ENCODE data around the gene TLE6.
"Not testable (repeated sequence)": the region's sequence is repeated elsewhere in the genome, so short reads cannot be mapped to it uniquely, and the experiment has no call there.

Gene TLE6

DNA sequence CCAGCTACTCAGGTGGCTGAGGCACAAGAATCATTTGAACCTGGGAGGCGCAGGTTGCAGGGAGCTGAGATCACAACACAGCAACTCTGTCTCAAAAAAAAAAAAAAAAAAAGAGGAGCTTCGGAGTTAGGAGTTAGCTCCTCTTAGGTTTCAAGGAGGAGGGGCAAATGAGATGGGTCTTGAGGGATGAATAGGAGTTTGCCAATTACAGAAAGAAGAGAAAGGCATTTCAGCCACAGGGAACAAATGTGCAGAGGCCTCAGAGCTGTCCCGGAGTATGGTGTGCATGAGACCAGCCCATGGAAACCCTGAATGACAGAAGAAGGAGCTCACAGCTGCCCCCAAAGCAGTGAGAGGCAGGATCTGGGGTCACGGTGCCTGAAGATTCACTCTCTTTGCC, 27.2 kb downstream of the TLE6 start:
- no peak for DNase-seq (ENCODE audit: low spot score)

DNA sequence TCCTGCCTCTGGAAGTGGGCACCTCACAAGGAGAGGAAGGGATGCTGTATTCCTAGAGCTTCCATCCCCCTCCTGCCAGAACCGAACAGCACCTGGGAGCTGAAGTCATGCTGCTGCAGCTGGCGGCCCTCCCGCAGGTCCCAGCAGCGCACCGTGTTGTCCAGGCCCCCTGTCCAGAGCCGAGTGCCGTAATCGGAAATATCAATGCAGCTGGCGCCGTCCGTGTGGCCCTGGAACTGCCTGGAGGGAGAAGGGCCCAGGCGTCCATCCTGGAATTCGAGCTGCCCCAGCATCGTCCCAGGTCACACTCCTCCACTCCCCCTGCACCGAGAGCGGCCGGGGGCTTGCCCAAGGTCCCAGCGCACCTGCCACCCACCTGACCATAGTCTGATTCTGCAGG, 28.0 kb downstream of the TLE6 start:
- no peak for DNase-seq (ENCODE audit: low spot score)

DNA sequence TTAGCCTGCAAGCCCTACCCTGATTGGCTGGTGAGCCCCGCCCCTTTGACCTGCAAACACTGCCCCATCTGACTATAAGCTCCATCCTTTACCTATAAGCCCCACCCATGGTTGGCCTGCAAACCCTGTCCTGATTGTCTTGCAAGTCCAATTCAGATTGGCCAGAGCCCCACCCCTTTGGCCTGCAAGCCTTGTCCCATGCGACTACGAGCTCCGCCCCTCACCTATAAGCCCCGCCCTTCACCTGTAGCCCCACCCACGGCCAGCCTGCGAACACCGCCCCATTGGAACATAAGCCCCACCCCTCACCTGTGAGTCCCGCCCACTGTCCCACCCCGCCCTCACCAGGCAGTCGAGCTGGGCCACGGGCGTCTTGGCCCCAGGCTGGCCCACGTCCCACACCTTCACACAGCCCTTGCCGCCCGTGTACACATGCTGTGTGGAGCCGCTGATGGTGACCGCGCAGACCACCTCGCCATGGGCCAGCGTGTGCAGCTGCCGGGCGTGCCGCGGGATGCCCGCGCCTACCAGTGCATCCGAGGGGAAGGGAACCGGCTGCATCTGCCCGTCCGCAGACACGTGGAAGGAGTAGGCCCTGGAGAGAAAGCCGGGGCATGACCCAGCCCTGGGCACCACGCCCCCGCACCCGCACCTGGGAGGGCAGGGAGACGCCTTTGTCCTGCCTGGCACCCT, 28.9 kb downstream of the TLE6 start:
- DNase-seq (ENCODE audit: low spot score), result no peak

DNA sequence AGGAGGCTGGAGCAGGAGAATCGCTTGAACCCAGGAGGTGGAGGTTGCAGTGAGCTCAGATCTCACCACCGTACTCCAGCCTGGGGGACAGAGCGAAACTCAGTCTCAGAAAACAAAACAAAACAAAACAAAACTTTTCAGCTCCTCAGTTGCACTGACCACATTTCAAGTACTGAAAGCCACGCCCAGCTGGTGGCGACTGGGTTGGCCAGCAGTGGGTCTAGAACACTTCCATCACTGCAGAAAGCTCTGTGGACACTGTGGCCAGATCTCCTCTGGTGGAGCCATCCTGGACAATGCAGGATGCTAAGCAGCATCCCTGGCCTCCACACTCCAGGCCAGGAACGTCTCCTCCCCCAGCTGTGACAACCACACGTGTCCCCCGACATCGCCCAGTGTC, 30.6 kb downstream of the TLE6 start:
- DNase-seq (ENCODE audit: low spot score), result no peak

DNA sequence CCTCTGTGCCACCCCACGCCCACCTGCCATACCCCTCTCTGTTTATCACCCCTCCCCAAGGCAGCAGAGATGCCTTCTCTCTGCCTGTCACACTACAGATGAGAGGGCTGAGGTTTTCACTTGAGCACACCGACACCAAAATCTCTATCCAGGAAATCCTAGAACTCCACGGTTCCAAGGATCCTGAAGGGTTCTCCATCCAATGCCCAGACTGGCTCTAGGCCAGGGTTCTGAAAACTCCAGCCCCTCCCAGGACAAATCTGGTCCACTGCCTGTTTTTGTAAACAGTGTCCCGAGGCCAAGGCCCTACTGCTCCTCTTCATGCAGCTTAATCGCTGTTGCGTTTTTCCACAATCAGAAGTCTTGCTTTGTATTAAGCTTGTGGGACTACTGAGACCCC, 31.6 kb downstream of the TLE6 start:
- DNase-seq (ENCODE audit: low spot score), result no peak

DNA sequence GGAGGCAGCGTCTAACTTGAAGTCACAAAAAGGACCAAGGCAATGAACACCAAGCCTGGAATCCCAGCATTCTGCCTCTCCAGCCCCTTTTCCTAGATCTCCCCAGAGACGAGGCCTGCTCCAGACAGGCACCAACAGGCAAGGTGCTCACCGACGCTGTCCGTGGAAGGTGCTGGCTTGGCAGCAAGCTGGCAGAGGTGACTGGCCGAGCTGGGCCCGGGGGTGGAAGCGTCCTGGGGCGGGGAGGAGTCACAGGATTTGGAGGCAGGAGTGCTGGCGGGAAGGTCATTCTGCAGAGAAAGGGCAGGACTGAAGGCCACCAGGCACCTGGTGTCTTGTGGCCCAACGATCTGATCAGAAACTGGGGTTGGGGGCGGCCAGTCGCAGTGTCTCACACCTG, 33.5 kb downstream of the TLE6 start:
- no peak for DNase-seq (ENCODE audit: low spot score)

DNA sequence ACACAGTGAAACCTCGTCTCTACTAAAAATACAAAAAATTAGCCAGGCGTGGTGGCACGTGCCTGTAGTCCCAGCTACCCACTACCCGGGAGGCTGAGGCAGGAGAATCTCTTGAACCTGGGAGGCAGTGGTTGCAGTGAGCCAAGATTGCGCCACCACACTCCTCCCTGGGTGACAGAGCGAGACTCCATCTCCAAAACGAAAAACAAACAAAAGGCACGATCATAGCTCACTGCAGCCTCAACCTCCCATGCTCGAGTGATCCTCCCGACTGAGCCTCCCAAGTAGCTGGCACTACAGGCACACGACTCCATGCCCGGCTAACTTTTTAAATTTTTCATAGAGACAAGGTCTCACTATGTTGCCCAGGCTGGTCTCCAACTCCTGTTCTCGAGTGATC, 34.7 kb downstream of the TLE6 start:
- not testable (repeated sequence) for DNase-seq (ENCODE audit: low spot score)

DNA sequence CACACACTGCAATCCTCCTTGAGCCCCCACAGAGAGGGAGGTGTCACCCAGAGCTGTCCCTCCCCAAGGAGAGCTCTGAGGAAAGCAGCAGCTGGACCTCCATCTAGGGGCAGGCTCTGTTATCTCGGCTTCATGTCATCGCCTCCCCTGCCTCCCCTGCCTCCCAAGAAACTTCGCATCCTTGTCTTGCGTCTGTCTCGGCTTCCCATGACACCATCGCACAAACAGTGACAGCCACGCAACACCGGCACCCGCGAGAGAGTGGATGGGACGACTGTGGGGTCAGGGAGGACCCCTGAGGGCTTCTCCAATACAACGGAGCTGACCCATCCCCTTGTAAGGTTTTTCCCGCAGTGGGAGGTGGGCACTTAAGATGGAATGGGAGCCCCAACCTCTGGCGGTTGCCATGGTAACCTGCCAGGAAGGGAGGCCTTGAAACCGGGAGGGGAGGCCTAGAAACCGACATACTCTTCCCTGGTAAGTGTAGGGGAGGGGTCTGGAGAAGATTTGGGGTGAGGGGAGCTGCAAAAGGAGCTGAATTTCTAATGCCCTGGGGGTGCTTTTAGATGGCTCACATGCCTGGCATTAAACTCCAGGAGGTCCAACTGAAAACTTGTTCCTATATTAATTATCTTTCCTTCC, 35.4 kb downstream of the TLE6 start:
- DNase-seq (ENCODE audit: low spot score), result no peak

DNA sequence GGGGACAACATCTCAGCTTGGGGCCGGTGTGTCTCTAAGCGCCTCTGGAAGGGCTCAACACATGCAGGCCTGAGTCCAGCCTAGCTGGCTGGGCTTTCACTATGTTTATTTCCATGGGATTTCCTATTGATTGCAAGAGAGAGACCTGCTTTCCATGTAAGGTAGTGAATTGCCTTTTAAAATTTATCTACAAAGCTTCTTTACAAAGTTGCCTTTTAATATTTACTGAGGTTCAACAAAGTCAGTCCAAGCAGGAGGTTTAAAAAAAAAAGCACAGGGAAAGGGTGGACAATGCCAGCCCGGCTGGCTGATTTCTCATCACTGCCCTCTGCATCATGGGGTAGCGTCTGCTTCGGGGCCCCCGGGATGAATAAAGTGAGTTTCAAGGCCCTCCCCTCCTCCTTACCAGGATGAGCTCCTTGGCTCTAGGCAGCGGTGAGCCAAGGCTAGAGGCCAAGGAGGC, 35.9 kb downstream of the TLE6 start:
- DNase-seq (ENCODE audit: low spot score), result no peak

DNA sequence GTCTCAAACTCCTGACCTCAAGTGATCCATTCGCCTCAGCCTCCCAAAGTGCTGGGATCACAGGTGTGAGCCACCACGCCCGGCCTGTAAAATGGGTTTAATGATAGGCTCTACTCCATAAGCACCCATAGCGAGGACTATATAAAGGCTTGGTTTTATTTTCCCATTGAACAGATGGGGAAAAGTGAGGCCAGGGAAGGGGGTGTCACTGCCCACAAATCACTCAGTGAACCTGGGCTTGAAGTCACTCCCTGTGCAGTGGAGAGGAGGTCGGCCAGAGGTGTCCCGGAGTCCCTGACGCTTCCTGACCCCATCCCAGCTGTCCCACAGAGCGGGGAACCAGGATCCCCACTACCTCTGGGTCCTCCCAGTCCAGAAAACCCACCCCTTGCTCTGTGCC, 36.8 kb downstream of the TLE6 start:
- no peak for DNase-seq (ENCODE audit: low spot score)

DNA sequence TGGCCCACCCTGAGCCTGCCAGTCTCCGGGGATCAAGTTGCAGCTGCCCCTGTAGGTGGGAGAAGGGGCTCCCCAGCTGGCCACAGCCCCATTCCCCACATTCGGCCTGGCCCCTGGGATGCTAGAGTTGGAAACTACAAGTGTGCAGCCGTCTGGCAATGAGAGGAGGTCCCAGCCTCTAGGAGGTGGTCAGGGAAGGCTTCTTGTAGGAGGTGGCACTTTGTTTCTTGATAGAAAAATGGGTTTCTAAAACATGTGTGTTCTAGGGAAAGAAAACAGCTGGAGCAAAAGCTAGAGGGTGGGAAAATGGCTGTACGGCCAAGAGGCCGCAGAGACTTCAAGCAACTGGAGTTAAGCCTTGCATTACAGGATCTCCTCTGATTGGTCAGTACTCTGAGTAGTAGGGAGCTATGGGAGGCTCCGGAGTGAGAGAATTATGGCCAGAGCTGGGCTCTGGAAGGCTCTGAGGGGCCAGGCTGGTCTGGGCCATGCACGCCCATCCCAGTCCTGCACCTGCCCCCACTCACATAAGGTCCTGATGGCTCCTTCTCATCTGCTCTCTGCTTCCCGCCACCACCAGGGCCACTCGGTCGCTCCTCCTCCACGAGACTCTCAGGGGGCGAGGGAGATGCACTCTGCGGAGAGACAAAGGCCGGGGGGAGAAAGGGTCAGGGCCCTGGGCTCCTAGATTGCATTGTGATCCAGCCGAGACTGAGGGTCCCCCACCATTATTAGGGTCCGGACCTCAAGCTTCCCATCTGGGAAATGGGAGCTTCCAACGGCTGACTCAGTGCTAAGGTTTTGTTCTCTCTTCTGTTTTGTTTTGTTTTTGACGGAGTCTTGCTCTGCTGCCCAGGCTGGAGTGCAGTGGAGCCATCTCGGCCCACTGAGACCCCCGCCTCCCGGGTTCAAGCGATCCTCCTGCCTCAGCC, 38.0 kb downstream of the TLE6 start:
- no peak for DNase-seq (ENCODE audit: low spot score)

DNA sequence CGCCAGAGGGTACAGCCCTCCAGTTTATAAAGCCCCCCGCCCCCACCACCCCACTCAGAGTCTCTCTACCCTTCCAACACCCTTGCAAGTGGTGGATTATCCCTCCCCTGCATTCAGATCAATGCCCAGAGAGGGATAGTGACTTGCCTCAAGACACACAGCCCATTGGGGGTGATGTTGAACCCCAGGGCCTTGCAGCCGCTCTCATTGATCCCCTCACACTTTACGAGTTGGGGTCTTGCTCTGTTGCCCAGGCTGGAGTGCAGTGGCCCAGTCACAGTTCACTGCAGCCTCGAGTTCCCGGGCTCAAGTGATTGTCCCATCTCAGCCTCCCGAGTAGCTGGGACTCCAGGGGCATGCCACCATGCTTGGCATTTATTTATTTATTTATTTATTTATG, 40.6 kb downstream of the TLE6 start:
- no peak for DNase-seq (ENCODE audit: low spot score)

DNA sequence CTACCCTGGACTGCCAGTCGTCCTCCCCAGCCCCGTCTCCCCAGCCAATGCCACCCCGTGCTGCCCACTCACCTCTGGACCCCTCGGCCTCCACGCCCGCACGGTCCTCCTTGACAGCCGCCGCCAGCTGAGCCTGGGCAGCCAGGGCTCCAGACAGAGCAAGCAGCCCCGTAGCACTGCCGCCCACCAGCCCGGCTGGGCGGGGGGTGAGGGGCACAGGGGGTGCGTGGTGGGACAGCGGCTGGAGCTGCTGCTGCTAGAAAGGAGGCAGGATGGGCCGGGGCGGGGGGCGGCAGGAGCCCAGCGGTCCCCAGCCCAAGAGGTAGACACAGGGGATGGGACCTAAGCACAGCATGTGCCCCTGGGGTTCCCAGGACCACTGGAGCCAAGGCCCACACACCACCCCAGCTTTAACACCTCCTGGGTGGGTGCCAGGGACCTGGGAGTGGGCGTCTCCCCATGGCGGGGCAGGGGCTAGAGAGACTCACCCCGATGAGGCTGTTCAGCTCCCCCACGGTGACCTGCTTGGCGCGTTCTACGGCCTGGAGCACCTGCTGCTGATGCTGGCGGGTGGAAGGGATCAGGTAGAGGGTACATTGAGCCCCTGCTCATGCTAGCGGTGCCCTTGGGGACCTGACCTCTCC, 42.0 kb downstream of the TLE6 start:
- no peak for DNase-seq (ENCODE audit: low spot score)

DNA sequence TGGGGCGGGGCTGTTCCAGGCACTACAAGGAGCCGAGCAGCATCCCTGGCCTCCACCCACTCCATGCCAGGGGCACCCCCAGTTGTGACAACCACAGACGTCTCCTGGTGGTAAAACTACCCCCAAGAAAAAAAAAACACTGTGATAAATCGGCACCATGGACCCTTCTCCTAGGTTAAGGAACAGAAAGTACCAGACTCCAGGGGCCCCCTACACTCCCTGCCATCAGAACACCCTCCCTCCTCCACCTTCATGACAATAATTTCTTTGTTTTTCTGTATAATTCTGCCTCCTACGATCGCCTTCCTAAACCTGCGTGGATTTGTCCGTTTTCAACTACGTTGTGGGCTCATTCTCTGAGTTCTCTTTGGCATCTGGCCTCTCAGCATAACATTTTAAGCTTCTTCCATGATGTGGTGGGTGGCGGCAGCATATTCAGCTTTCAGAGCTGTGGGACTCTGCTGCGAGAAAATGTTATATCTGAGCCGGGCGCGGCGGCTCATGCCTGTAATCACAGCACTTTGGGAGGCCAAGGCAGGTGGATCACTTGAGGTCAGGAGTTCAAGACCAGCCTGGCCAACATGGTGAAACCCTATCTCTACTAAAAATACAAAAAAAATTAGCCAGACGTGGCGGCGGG, 43.1 kb downstream of the TLE6 start:
- no peak for DNase-seq (ENCODE audit: low spot score)

DNA sequence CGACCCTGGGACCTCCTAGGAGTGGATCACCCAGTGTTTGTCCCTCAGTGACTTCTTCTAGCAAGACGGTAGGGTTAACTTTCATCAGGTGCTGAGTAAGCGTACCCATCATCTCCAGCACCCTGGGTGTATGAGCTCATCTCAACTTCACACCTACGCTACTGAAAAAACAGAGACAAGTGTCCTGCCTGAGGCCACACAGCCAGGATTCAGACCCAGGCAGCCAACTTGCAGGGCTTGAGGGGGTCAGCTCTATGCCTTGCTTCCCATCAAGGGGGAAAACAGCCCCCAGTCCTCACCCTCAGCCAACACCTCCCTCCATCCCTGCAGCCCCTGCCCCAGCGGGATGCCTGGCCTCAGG, 47.1 kb downstream of the TLE6 start:
- DNase-seq (ENCODE audit: low spot score), result no peak

DNA sequence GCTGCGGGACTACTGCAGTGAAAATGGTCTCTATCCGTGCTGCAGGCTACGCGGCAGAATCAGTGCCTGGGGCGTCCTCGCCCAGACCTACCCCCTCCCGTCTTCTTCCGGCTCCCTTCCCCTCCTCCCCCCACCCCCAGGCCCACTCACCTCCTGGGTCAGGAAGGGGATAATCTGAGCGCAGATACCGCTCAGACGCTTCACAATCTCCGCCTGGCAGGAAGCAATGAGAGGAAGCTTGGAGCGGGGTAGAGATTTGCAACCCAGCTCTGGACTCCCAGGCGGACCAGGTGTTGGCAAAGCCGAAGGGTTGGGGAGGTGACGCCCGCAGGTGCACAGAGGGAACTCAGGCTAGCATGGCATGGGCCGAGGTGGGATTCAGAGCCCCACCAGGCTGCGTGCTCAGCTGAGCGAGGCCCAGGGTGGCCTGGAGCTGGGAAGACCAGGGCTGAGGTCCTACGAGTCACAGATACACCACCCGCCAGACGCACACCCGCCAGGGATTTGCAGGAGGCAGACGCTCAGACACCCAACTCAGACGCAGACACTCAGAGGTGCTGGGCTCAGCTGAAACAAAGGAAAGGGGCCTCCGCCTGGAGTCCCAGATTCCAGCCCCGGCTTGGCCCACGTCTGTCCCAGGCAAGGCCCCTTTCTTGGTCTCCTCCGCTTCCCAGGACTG, 47.6 kb downstream of the TLE6 start:
- no peak for DNase-seq (ENCODE audit: low spot score)

DNA sequence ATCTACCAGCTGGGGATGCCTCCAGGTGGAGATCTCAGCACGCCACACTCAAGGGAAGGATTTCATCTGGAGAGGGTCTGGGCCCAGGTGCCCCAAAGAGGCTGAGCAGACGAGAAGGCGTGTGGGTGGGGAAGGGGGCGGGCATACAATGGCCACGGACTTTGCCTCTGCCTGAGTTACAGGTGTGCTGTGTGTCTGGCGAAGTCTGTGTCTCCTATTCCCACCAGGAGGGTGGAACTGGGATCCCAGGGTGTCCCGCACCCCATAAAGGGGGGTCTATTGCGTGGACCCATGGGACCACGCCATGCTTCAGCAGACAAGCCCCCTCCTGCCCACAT, 48.2 kb downstream of the TLE6 start:
- no peak for DNase-seq (ENCODE audit: low spot score)

DNA sequence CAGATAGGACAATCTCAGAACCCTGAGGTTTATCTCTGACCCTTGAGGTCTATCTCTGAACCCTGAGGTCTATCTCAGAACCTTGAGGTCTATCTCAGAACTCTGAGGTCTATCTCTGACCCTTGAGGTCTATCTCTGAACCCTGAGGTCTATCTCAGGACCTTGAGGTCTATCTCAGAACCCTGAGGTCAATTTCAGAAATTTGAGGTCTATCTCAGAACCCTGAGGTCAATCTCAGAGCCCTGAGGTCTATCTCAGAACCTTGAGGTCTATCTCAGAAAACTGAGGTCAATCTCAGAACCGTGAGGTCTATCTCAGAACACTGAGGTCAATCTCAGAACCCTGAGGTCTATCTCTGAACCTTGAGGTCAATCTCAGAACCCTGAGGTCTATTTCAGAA, 49.4 kb downstream of the TLE6 start:
- DNase-seq (ENCODE audit: low spot score), result no peak

DNA sequence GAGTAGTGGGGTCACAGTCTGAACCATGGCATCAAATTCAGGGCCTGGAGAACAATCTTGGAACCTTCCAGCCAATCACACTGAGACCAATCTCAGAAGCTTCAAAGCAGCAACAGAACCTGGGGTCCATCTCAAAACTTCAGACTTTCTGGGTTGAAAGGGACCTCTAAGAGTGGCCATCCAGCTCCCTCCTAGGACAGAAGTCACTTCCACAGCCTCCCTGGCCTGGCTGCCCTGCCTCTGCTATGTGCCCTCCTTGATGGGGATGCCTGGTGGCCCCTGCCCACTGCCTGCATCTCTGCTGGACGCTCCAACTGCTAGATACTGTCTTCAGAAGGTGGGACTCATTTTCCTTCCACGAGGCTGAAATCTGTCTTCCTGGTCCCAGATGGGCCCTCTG, 49.9 kb downstream of the TLE6 start:
- no peak for DNase-seq (ENCODE audit: low spot score)

DNA sequence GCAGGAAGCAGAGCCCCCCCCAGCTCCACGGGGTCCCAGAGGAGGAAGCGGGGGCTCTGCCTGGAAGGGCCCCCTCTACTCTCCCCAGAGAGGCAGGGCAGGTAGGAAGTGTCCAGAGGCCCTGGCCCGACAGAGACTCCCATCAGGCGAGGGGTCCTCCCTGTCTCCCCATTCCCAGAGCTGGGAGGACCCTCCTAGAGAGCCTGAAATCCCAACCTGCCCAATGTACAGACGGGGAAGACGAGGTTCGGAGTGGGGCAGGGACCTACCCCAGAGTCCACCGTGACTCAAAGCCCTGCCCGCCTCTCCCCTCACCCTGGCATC, 50.6 kb downstream of the TLE6 start:
- no peak for DNase-seq (ENCODE audit: low spot score)

DNA sequence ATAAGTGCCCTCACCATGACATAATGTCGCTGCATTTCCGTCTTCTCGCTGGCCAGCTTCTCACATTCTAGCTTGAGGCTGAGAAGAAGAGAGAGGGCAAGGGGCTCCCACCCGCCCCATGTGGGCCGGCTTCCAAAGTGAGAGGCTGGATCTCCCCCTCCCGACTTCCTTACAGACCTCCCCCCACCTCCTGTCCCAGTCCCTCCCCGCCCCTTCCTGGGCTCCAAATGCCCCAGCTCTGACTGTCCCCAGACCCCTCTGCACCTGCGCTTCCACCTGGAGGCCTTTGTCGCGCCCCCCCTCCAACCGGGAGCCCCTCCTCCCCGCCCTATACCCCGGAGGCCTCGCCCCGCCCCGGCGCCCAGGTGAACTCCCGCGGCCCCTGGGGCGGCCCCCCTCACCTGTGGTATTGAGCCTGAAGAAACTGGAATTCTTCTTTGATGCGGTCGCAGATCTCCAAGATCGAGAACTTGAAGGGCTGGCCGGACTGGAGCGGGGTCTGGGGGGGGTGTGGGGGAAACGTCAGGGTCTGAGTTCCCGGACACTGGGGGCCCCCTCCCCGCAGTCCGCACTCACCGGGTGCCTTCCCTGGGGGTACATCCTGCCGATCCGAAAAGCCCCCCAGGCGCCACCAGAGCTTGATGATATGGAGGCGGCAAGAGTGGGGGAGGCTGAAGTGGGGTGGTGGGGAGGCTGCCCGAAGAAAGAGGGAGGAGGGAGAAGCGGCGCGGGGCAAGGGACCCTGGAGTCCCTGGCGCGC, 51.1 kb downstream of the TLE6 start:
- DNase-seq (ENCODE audit: low spot score), result no peak
